ENCODE results near the gene SYDE2. TPM values are rescaled to one million over a fixed set of nuclear protein-coding genes. Genes with fewer than 3 reads are reported as not detected.
A peak's percentile ranks its signal among the peaks of the same experiment; 100 is the strongest.
"Not testable (repeated sequence)": the region's sequence is repeated elsewhere in the genome, so short reads cannot be mapped to it uniquely, and the experiment has no call there.

Gene SYDE2
- total RNA-seq, 6 experiments from 2014 or later = 9.1 to 12.3 (median 10.3) TPM

GRCh38 chr1:85149805-85150204, 51.0 kb downstream of the SYDE2 start:
- Mint-ChIP-seq H3K9me3 (no peaks in the 10 kb centered on the region; the same call in 1 of the 2 replicates), H3K4me3 (peak overlapping the region; percentile 12), H3K27ac (peak overlapping the region; percentile 69; the same call in 1 of the 2 replicates), H3K36me3 (ENCODE audit: low read depth) (peaks cover 5% of the 10 kb centered on the region; the same call in 1 of the 2 replicates), H3K4me1 (ENCODE audit: low read depth) (peaks cover 80% of the 10 kb centered on the region), H3K27me3 (ENCODE audit: insufficient read depth) (no peaks in the 10 kb centered on the region; the same call in 1 of the 2 replicates)
- DNase-seq = no peak
- TF ChIP-seq CTCF (IDR thresholded peaks at IDR 0.05) = no peak

- peak; percentile 73 for DNase-seq
- Mint-ChIP-seq H3K27me3 (ENCODE audit: insufficient read depth) (no peaks in the 10 kb centered on the region; the same call in 1 of the 2 replicates), H3K27ac (peak overlapping the region; percentile 69), H3K9me3 (no peaks in the 10 kb centered on the region; the same call in 1 of the 2 replicates), H3K4me3 (no peak overlapping the region), H3K4me1 (ENCODE audit: low read depth) (peaks cover 80% of the 10 kb centered on the region), H3K36me3 (ENCODE audit: low read depth) (no peaks in the 10 kb centered on the region; the same call in 1 of the 2 replicates)
- no peak for TF ChIP-seq CTCF (IDR thresholded peaks at IDR 0.05)
Measured at GRCh38 chr1:85148524-85149250, 52.1 kb downstream of the SYDE2 start.

GRCh38 chr1:85146972-85147359, 53.9 kb downstream of the SYDE2 start:
- H3K4me3 Mint-ChIP-seq = no peak overlapping the region
- no peaks in the 10 kb centered on the region; the same call in 1 of the 2 replicates for H3K36me3 Mint-ChIP-seq (ENCODE audit: low read depth)
- peak; percentile 60 for DNase-seq
- 0 out of 2 replicates have a peak overlapping the region, but pooled peaks have one; percentile 4 for H3K27ac Mint-ChIP-seq
- H3K27me3 Mint-ChIP-seq (ENCODE audit: insufficient read depth) = no peaks in the 10 kb centered on the region; the same call in 1 of the 2 replicates
- H3K9me3 Mint-ChIP-seq = no peaks in the 10 kb centered on the region; the same call in 1 of the 2 replicates
- H3K4me1 Mint-ChIP-seq (ENCODE audit: low read depth) = peaks cover 67% of the 10 kb centered on the region
- TF ChIP-seq CTCF (IDR thresholded peaks at IDR 0.05) = peak; percentile 73

- not testable (repeated sequence) for H3K27ac Mint-ChIP-seq; DNase-seq; H3K36me3 Mint-ChIP-seq (ENCODE audit: low read depth); H3K9me3 Mint-ChIP-seq; H3K4me3 Mint-ChIP-seq; H3K27me3 Mint-ChIP-seq (ENCODE audit: insufficient read depth)
- H3K4me1 Mint-ChIP-seq (ENCODE audit: low read depth) = peaks cover 64% of the 10 kb centered on the region
Measured at GRCh38 chr1:85146298-85146971, 54.4 kb downstream of the SYDE2 start.

- Mint-ChIP-seq H3K27me3 (ENCODE audit: insufficient read depth) (no peaks in the 10 kb centered on the region; the same call in 1 of the 2 replicates), H3K4me1 (ENCODE audit: low read depth) (peaks cover 45% of the 10 kb centered on the region), H3K4me3 (no peak overlapping the region), H3K27ac (no peak overlapping the region), H3K9me3 (no peaks in the 10 kb centered on the region; the same call in 1 of the 2 replicates), H3K36me3 (ENCODE audit: low read depth) (no peaks in the 10 kb centered on the region; the same call in 1 of the 2 replicates)
- no peak for TF ChIP-seq CTCF (IDR thresholded peaks at IDR 0.05)
- no peak for DNase-seq
Measured at GRCh38 chr1:85144351-85144750, 56.5 kb downstream of the SYDE2 start.

GRCh38 chr1:85142753-85143152, 58.1 kb downstream of the SYDE2 start:
- no peak for TF ChIP-seq CTCF (IDR thresholded peaks at IDR 0.05)
- Mint-ChIP-seq H3K4me3 (no peak overlapping the region), H3K9me3 (no peaks in the 10 kb centered on the region; the same call in 1 of the 2 replicates), H3K36me3 (ENCODE audit: low read depth) (no peaks in the 10 kb centered on the region; the same call in 1 of the 2 replicates), H3K27me3 (ENCODE audit: insufficient read depth) (no peaks in the 10 kb centered on the region; the same call in 1 of the 2 replicates), H3K4me1 (ENCODE audit: low read depth) (peaks cover 29% of the 10 kb centered on the region), H3K27ac (no peak overlapping the region)
- DNase-seq = no peak

GRCh38 chr1:85138439-85138838, 62.4 kb downstream of the SYDE2 start:
- H3K27ac Mint-ChIP-seq; H3K4me3 Mint-ChIP-seq; H3K4me1 Mint-ChIP-seq (ENCODE audit: low read depth); DNase-seq; H3K27me3 Mint-ChIP-seq (ENCODE audit: insufficient read depth); H3K9me3 Mint-ChIP-seq; H3K36me3 Mint-ChIP-seq (ENCODE audit: low read depth): not testable (repeated sequence)
